ENCODE results near the gene SLC9A9. TPM values are rescaled to one million over a fixed set of nuclear protein-coding genes. Genes with fewer than 3 reads are reported as not detected.

SLC9A9 gene
- total RNA-seq, 2 experiments from 2014 or later: 12.2 TPM

- no peaks in the 10 kb centered on the region for H3K9me3 ChIP-seq (ENCODE audit: control insufficient read depth in 1 of 2, insufficient read depth in 1 of 2, low read length in 2 of 2)
- TF ChIP-seq CTCF (IDR thresholded peaks at IDR 0.05): no peak
- DNase-seq (peak in 2 of 14 experiments; percentile 25 to 26), ATAC-seq (ENCODE audit: poor library complexity) (no peak)
- H3K36me3 Mint-ChIP-seq (ENCODE audit: low read depth): peaks cover 7% of the 10 kb centered on the region
- no peak overlapping the region for H3K4me3 ChIP-seq (ENCODE audit: low read length)
- CTCF ChIA-PET: no interaction called here
- intact Hi-C loops (cut with DNase I, micrococcal nuclease): no loop called here
- H3K9me3 Mint-ChIP-seq: no peaks in the 10 kb centered on the region
- H3K27me3 ChIP-seq (ENCODE audit: control insufficient read depth in 1 of 2, insufficient read depth in 2 of 2, low read length in 2 of 2): no peaks in the 10 kb centered on the region
- no peaks in the 10 kb centered on the region for H3K27me3 Mint-ChIP-seq
- H3K27ac ChIP-seq (ENCODE audit: low read depth in 1 of 2, low read length in 2 of 2): no peak overlapping the region
- no peak overlapping the region for H3K27ac Mint-ChIP-seq
- peaks cover 34% of the 10 kb centered on the region for H3K4me1 Mint-ChIP-seq (ENCODE audit: low read depth)
- H3K4me1 ChIP-seq (ENCODE audit: insufficient read depth, low read length): no peaks in the 10 kb centered on the region
- H3K4me3 Mint-ChIP-seq: no peak overlapping the region
- no peaks in the 10 kb centered on the region for H3K36me3 ChIP-seq (ENCODE audit: insufficient read depth, low read length)
- POLR2A ChIA-PET: no interaction called here
Measured at GRCh38 chr3:143832433-143832832, 15.8 kb downstream of the SLC9A9 start.

DNA sequence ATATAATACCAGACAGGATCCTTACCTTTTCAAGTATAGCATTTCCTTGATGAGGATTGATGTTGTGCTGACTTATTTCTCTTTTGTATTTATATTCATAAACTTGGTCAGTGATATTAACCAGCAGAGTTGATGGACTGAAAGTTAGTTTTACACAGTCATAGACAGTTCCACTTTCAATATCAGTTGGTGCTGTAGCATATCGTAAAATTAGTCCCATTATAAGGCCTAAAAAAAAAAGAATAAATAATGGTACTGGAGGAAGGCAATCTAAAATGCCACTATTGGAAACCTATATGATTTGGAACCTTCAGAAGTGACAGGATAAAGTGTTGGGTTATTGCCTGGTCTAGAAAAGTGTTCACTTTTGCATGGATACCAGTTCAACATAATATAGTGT, 16.3 kb downstream of the SLC9A9 start:
- ATAC-seq (ENCODE audit: poor library complexity): no peak
- POLR2A ChIA-PET: no interaction called here
- Histone ChIP-seq H3K4me3 (ENCODE audit: low read length) (no peak overlapping the region), H3K27ac (ENCODE audit: low read depth in 1 of 2, low read length in 2 of 2) (no peak overlapping the region), H3K27me3 (ENCODE audit: control insufficient read depth in 1 of 2, insufficient read depth in 2 of 2, low read length in 2 of 2) (no peaks in the 10 kb centered on the region), H3K36me3 (ENCODE audit: insufficient read depth, low read length) (no peaks in the 10 kb centered on the region), H3K4me1 (ENCODE audit: insufficient read depth, low read length) (no peaks in the 10 kb centered on the region), H3K9me3 (ENCODE audit: control insufficient read depth in 1 of 2, insufficient read depth in 1 of 2, low read length in 2 of 2) (no peaks in the 10 kb centered on the region)
- H3K4me3 Mint-ChIP-seq: no peak overlapping the region
- H3K36me3 Mint-ChIP-seq (ENCODE audit: low read depth): peaks cover 7% of the 10 kb centered on the region
- H3K9me3 Mint-ChIP-seq: no peaks in the 10 kb centered on the region
- peaks cover 34% of the 10 kb centered on the region for H3K4me1 Mint-ChIP-seq (ENCODE audit: low read depth)
- DNase-seq: no peak
- TF ChIP-seq CTCF (IDR thresholded peaks at IDR 0.05): no peak
- CTCF ChIA-PET: no interaction called here
- H3K27me3 Mint-ChIP-seq: no peaks in the 10 kb centered on the region
- H3K27ac Mint-ChIP-seq: no peak overlapping the region
- intact Hi-C loops (cut with DNase I, micrococcal nuclease): no loop called here

DNA sequence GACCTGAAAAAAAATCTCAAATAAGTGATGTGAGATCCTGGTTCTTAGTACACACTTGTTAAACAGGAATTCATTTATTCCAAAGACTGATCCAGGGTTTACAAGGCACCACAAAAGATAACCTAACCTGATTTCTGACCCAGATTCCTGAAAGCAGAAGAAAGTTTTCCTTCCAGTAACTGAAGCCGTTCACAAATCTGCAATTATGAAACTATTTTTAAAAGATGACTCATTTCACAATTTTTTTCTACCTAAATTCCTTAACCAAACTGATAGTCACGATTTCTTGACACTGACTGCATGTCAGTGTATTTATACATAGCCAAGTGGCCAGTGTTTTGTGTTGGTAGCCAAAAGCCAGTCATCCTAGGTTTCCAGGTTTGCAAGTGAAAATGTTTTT, 17.1 kb downstream of the SLC9A9 start:
- Mint-ChIP-seq H3K4me1 (ENCODE audit: low read depth) (peaks cover 40% of the 10 kb centered on the region), H3K36me3 (ENCODE audit: low read depth) (peaks cover 7% of the 10 kb centered on the region), H3K4me3 (no peak overlapping the region), H3K27ac (no peak overlapping the region), H3K27me3 (no peaks in the 10 kb centered on the region), H3K9me3 (no peaks in the 10 kb centered on the region)
- no peaks in the 10 kb centered on the region for H3K36me3 ChIP-seq (ENCODE audit: insufficient read depth, low read length)
- H3K9me3 ChIP-seq (ENCODE audit: control insufficient read depth in 1 of 2, insufficient read depth in 1 of 2, low read length in 2 of 2): no peaks in the 10 kb centered on the region
- H3K27ac ChIP-seq (ENCODE audit: low read depth in 1 of 2, low read length in 2 of 2): no peak overlapping the region
- peaks cover 4% of the 10 kb centered on the region for H3K4me1 ChIP-seq (ENCODE audit: insufficient read depth, low read length)
- intact Hi-C loops (cut with DNase I, micrococcal nuclease): no loop called here
- ATAC-seq (ENCODE audit: poor library complexity) (no peak), DNase-seq (peak in 1 of 14 experiments; percentile 23)
- TF ChIP-seq CTCF (IDR thresholded peaks at IDR 0.05): no peak
- H3K27me3 ChIP-seq (ENCODE audit: control insufficient read depth in 1 of 2, insufficient read depth in 2 of 2, low read length in 2 of 2): no peaks in the 10 kb centered on the region
- ChIA-PET CTCF (no interaction called here), POLR2A (no interaction called here)
- no peak overlapping the region for H3K4me3 ChIP-seq (ENCODE audit: low read length)

All from CD4-positive, alpha-beta T cell (primary cell).